Erythroblast (primary cell): ENCODE measurements around the gene CIDEB.

Source experiments
- GATA1 ChIP-seq: IDR thresholded peaks from 2 replicates; pipeline ENCODE4 v1.6.1; 2011; ENCODE audit warnings: low read depth, mild to moderate bottlenecking, control low read depth, low read length, moderate library complexity
- POLR2A ChIP-seq: IDR thresholded peaks from 2 replicates; pipeline ENCODE4 v1.6.1; 2011; ENCODE audit warnings: mild to moderate bottlenecking, low read length

- TF ChIP-seq POLR2A (no peak), GATA1 (no peak)
These were observed 30.7 kb downstream of the CIDEB start for GRCh38 chr14:24277071-24277470.
